Measurements from ENCODE around the gene CLDN1.
A peak's percentile ranks its signal among the peaks of the same experiment; 100 is the strongest.

CLDN1 gene

GRCh38 chr3:190330936-190331734 lies 8.9 kb upstream of the CLDN1 start:
- DNase-seq (ENCODE audit: low spot score): no peak

GRCh38 chr3:190326930-190327329 lies 4.7 kb upstream of the CLDN1 start:
- peak; percentile 29 for DNase-seq (ENCODE audit: low spot score)

- no peak for DNase-seq (ENCODE audit: low spot score)
These were observed 4.1 kb upstream of the CLDN1 start for GRCh38 chr3:190326361-190326760.

GRCh38 chr3:190325923-190326322 lies 3.7 kb upstream of the CLDN1 start:
- no peak for DNase-seq (ENCODE audit: low spot score)

GRCh38 chr3:190323246-190323626 lies 990 bp upstream of the CLDN1 start:
- no peak for DNase-seq (ENCODE audit: low spot score)

- no peak for DNase-seq (ENCODE audit: low spot score)
These were observed 479 bp upstream of the CLDN1 start for GRCh38 chr3:190322604-190323245.

GRCh38 chr3:190320594-190321362 lies 1.5 kb downstream of the CLDN1 start:
- DNase-seq (ENCODE audit: low spot score): no peak

- no peak for DNase-seq (ENCODE audit: low spot score)
These were observed 2.6 kb downstream of the CLDN1 start for GRCh38 chr3:190319660-190320059.

- DNase-seq (ENCODE audit: low spot score): no peak
These were observed 3.6 kb downstream of the CLDN1 start for GRCh38 chr3:190318666-190319065.

GRCh38 chr3:190314741-190315140 lies 7.5 kb downstream of the CLDN1 start:
- DNase-seq (ENCODE audit: low spot score): no peak

- no peak for DNase-seq (ENCODE audit: low spot score)
These were observed 12.8 kb downstream of the CLDN1 start for GRCh38 chr3:190309414-190309813.

- DNase-seq (ENCODE audit: low spot score): no peak
These were observed 14.1 kb downstream of the CLDN1 start for GRCh38 chr3:190308154-190308553.

- DNase-seq (ENCODE audit: low spot score): no peak
These were observed 15.1 kb downstream of the CLDN1 start for GRCh38 chr3:190307164-190307545.

- DNase-seq (ENCODE audit: low spot score): peak; percentile 17
These were observed 15.6 kb downstream of the CLDN1 start for GRCh38 chr3:190306513-190307163.

GRCh38 chr3:190306026-190306425 lies 16.2 kb downstream of the CLDN1 start:
- no peak for DNase-seq (ENCODE audit: low spot score)

- DNase-seq (ENCODE audit: low spot score): peak; percentile 48
These were observed 16.8 kb downstream of the CLDN1 start for GRCh38 chr3:190305406-190305805.

GRCh38 chr3:190303884-190304283 lies 18.4 kb downstream of the CLDN1 start:
- peak; percentile 26 for DNase-seq (ENCODE audit: low spot score)

GRCh38 chr3:190302212-190302867 lies 19.9 kb downstream of the CLDN1 start:
- DNase-seq (ENCODE audit: low spot score): no peak

GRCh38 chr3:190301591-190301990 lies 20.7 kb downstream of the CLDN1 start:
- DNase-seq (ENCODE audit: low spot score): no peak

- DNase-seq (ENCODE audit: low spot score): no peak
These were observed 22.3 kb downstream of the CLDN1 start for GRCh38 chr3:190299969-190300368.

- no peak for DNase-seq (ENCODE audit: low spot score)
These were observed 28.2 kb downstream of the CLDN1 start for GRCh38 chr3:190294030-190294429.

- DNase-seq (ENCODE audit: low spot score): no peak
These were observed 28.6 kb downstream of the CLDN1 start for GRCh38 chr3:190293621-190294020.

Data from AG20443 (cell line).